Hepatic stellate cell (primary cell): ENCODE measurements around the gene BCOR.

Source experiments
- DNase-seq: peaks from one replicate; pipeline ENCODE4 v3.0.0; 2011; ENCODE audit warnings: low spot score

The BCOR gene

GRCh38 chrX:40098264-40099054, 701 bp upstream of the BCOR start:
- DNase-seq = no peak

- DNase-seq = no peak
Observed at GRCh38 chrX:40097141-40097503, 636 bp downstream of the BCOR start.

- DNase-seq = no peak
Observed at GRCh38 chrX:40096395-40097091, 1.2 kb downstream of the BCOR start.

GRCh38 chrX:40095583-40096394, 2.0 kb downstream of the BCOR start:
- no peak for DNase-seq

GRCh38 chrX:40094900-40095582, 2.7 kb downstream of the BCOR start:
- no peak for DNase-seq

GRCh38 chrX:40094041-40094899, 3.5 kb downstream of the BCOR start:
- DNase-seq = no peak

- DNase-seq = no peak
Observed at GRCh38 chrX:40093586-40093985, 4.2 kb downstream of the BCOR start.

GRCh38 chrX:40092808-40093435, 4.8 kb downstream of the BCOR start:
- DNase-seq = no peak

GRCh38 chrX:40091691-40092421, 5.9 kb downstream of the BCOR start:
- DNase-seq = no peak

GRCh38 chrX:40090961-40091360, 6.8 kb downstream of the BCOR start:
- no peak for DNase-seq

GRCh38 chrX:40090050-40090804, 7.5 kb downstream of the BCOR start:
- no peak for DNase-seq

GRCh38 chrX:40088803-40089540, 8.8 kb downstream of the BCOR start:
- no peak for DNase-seq

GRCh38 chrX:40088299-40088625, 9.5 kb downstream of the BCOR start:
- DNase-seq = no peak

- no peak for DNase-seq
Observed at GRCh38 chrX:40087425-40088298, 10.1 kb downstream of the BCOR start.

GRCh38 chrX:40086569-40087335, 11.0 kb downstream of the BCOR start:
- DNase-seq = no peak

GRCh38 chrX:40085714-40086113, 12.0 kb downstream of the BCOR start:
- DNase-seq = no peak

GRCh38 chrX:40085102-40085551, 12.6 kb downstream of the BCOR start:
- no peak for DNase-seq
